CD4-positive, alpha-beta T cell treated with Interferon alpha-2 for 1 hour (primary cell): ENCODE measurements around the gene HOXC11.

Experiments
- DNase-seq, 2 donors: peaks; one replicate each; pipeline ENCODE4 v3.0.0-alpha.2; 2020 to 2022

HOXC11 gene

GRCh38 chr12:53975064-53975471 lies 2.1 kb downstream of the HOXC11 start:
- no peak for DNase-seq

GRCh38 chr12:53975479-53976152 lies 2.7 kb downstream of the HOXC11 start:
- no peak for DNase-seq

- no peak for DNase-seq
Measured at GRCh38 chr12:53976172-53976822, 3.4 kb downstream of the HOXC11 start.

- DNase-seq, result no peak
Measured at GRCh38 chr12:53976823-53977595, 4.1 kb downstream of the HOXC11 start.

- DNase-seq, result no peak
Measured at GRCh38 chr12:53977596-53978445, 4.9 kb downstream of the HOXC11 start.

GRCh38 chr12:53978477-53979356 lies 5.8 kb downstream of the HOXC11 start:
- no peak for DNase-seq

- no peak for DNase-seq
Measured at GRCh38 chr12:53980104-53980801, 7.3 kb downstream of the HOXC11 start.

GRCh38 chr12:53980802-53981496 lies 8.0 kb downstream of the HOXC11 start:
- no peak for DNase-seq

GRCh38 chr12:53981634-53982565 lies 9.0 kb downstream of the HOXC11 start:
- no peak for DNase-seq

GRCh38 chr12:53982648-53983567 lies 10.0 kb downstream of the HOXC11 start:
- DNase-seq, result no peak

- no peak for DNase-seq
Measured at GRCh38 chr12:53983568-53983949, 10.6 kb downstream of the HOXC11 start.

GRCh38 chr12:53983950-53984572 lies 11.1 kb downstream of the HOXC11 start:
- DNase-seq, result no peak

- DNase-seq, result peak; percentile 77
Measured at GRCh38 chr12:53984901-53985691, 12.2 kb downstream of the HOXC11 start, which contains the start of gene HOXC10. TSS of gene HOXC10 (plus strand) at chr12:53985146. CDS start at chr12:53985260, 114 bp downstream.

- no peak for DNase-seq
Measured at GRCh38 chr12:53985692-53985993, 12.7 kb downstream of the HOXC11 start.

- no peak for DNase-seq
Measured at GRCh38 chr12:53985994-53986685, 13.2 kb downstream of the HOXC11 start.
